Measurements from ENCODE around the gene GALR2. TPM values are rescaled to one million over a fixed set of nuclear protein-coding genes. Genes with fewer than 3 reads are reported as not detected.

Gene GALR2
- total and polyA plus RNA-seq, 10 of the 15 experiments (the other 5 are each of a cell fraction or from before 2014, with no cell fraction given) = 0.06 to 1.2 (median 0.22) TPM; not detected in 5

DNA sequence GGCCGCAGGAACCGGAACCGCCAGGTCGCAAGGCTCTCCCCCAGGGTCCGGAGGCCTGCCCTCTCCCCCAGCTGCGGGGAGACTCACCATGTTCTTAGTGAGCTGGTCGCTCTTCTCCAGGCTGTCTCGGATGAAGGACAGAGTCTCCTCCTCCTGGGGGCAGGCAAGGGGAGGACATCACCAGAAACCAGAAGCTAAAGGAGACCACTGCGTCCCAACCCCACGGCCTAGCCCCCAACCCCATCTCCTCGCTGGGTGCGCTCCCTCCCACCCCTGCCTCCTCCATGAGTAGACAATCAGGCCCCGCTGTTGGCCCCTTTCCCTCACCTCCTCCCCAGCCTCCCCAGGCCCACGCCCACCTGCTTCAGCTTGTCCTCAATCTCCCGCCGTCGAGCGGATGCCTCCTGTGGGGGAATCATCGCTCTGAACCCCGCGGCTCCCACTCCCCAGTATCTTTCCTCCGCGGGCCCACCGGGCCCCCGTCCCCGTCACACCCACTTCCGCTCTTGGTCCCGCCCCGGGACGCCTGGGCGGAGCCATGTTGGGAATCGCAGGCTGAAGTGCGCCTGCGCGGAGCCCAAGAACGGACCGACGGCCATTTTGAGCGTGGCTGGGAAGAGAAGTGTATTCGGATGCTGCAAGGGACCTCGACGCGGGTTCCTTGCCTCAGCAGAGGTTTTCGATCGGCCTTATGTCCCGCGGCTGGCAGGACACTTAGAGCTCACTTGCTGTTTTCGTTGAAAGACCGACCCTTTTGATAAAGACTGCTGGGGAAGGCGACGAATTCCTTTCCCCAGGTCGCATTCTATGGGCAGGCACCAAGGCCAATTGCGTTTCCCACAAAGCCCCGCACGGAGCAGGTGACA, 28.9 kb downstream of the GALR2 start, which contains the start of gene EXOC7 (continued):
- 0 out of 2 replicates have a peak, but pooled peaks have one; percentile 23 for TF ChIP-seq BACH1 (IDR thresholded peaks at IDR 0.05; ENCODE audit: borderline replicate concordance)
- TF ChIP-seq POLR2A (IDR thresholded peaks at IDR 0.05; ENCODE audit: low read depth, low read length) = peak; percentile 95
- TF ChIP-seq, protein P1, sequence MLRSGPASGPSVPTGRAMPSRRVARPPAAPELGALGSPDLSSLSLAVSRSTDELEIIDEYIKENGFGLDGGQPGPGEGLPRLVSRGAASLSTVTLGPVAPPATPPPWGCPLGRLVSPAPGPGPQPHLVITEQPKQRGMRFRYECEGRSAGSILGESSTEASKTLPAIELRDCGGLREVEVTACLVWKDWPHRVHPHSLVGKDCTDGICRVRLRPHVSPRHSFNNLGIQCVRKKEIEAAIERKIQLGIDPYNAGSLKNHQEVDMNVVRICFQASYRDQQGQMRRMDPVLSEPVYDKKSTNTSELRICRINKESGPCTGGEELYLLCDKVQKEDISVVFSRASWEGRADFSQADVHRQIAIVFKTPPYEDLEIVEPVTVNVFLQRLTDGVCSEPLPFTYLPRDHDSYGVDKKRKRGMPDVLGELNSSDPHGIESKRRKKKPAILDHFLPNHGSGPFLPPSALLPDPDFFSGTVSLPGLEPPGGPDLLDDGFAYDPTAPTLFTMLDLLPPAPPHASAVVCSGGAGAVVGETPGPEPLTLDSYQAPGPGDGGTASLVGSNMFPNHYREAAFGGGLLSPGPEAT (IDR thresholded peaks at IDR 0.05; ENCODE audit: low read depth) = peak; percentile 91
- 0 out of 2 replicates have a peak, but pooled peaks have one; percentile 59 for TF ChIP-seq SIN3A (IDR thresholded peaks at IDR 0.05; ENCODE audit: low read depth, low read length)
- no peak for TF ChIP-seq BHLHE40 (IDR thresholded peaks at IDR 0.05; ENCODE audit: borderline replicate concordance in 1 of 2, low read depth in 2 of 2, low read length in 1 of 2)
- TF ChIP-seq WRNIP1 (IDR thresholded peaks at IDR 0.05; ENCODE audit: borderline replicate concordance, low read depth, low read length) = 0 out of 2 replicates have a peak, but pooled peaks have one; percentile 31
- TF ChIP-seq EP300 (IDR thresholded peaks at IDR 0.05; ENCODE audit: borderline replicate concordance in 1 of 2, control insufficient read depth in 1 of 2, low read depth in 2 of 2, low read length in 2 of 2) = no peak
- TF ChIP-seq IKZF1 (conservative IDR thresholded peaks at IDR 0.05) = peak; percentile 45

Data from GM12878 (cell line).